ENCODE data around the gene KRT6B.
A peak's percentile ranks its signal among the peaks of the same experiment; 100 is the strongest.
"Not testable (repeated sequence)": the region's sequence is repeated elsewhere in the genome, so short reads cannot be mapped to it uniquely, and the experiment has no call there.

Gene KRT6B

DNA sequence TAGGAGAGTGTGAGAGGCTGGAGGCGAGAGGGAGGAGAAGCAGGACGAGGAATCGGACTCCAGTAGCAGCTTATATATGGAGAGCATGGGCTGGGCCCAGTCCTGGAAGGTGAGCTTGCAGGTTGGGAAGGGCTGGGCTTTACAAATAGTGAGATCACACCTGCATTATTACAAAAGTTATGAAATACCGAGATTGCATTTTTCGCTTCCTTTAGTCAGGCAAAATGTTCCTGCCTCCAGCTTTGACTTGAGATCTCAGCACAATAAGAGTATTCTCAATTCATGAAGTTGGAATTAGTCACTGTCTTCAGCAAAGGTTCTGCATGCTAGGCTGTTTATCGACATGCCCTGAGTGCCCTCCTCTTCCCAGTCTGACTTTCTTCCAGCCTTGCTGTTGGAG, at the start of gene KRT6B:
Gene KRT6B (minus strand): TSS at position 46 of the 400 bp plus-strand sequence. CDS start 68 bp downstream, outside the sequence.
- DNase-seq: no peak

DNA sequence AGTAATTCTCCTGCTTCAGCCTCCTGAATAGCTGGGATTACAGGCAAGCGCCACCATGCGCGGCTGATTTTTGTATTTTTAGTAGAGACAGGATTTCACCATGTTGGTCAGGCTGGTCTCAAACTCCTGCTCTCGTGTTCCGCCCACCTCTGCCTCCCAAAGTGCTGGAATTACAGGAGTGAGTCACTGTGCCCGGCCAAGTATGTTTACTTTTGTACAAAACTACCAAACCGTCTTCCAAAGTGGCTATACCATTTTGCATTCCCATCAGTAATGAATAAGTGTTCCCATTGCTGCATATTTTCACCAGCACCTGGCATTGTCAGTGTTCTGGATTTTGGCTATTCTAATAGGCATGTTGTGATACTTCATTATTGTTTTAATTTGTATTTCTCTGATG, 49.5 kb upstream of the KRT6B start:
- no peak for DNase-seq

DNA sequence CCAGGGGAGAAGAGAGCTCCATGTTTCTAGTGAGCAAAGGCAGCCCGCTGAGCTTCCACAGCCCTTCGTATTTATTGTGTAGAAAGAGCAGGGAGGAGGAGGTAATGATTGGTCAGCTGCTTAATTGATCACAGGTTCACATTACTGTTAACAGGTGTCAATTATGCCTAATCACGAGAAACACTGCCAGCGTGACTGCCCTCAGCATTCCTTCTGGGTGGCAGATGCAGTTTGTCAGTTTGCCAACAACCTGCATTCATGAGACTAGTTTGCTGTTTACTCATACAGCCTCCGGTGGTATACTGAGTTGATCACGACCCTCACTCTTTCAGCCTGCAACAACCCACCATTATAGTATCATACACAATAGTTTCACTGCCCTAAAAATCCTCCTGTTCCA, 48.6 kb upstream of the KRT6B start:
- DNase-seq: not testable (repeated sequence)

- DNase-seq: no peak
Observed at GRCh38 chr12:52499806-52500560, 48.0 kb upstream of the KRT6B start.

GRCh38 chr12:52498946-52499345, 47.0 kb upstream of the KRT6B start:
- no peak for DNase-seq

DNA sequence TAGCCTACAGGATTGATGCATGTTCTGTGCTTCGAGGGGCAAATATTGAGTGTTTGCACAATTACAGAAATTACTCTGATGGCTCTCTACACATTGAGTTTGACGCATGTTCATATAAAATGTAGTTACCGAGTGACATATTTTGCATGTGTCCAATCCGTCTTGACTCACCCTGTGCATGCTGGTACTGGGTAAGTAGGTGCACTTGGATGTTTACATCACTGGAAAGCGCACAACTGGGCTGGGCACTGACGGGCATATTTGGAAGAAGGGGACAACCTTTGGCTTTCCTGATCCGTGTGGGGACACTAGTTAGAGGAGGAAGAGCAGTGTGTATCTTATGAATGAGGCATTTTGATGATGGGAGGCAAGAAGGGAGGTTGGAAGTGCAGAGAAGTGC, 46.0 kb upstream of the KRT6B start:
- no peak for DNase-seq

- no peak for DNase-seq
Observed at GRCh38 chr12:52496590-52497071, 44.7 kb upstream of the KRT6B start.

DNA sequence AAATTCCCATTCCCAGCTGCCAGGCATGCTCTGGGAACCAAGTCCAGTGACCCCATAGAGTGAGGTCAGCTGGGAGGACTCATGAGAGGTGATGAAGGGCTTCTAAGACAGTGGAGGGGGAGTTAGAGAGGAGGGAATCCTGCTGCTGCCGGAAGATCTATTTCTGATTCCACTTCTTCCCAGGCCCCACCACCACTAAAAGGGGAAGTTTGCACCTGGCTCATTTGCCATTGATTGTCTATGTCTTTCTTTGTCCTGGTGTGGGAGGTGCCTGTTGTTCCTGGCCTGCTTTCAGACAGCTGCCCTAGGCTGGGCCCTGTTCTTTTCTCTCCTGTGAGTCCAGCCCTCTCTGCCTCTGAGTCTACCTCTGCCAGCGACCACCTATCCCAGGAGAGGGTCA, 44.1 kb upstream of the KRT6B start:
- DNase-seq: peak; percentile 13

DNA sequence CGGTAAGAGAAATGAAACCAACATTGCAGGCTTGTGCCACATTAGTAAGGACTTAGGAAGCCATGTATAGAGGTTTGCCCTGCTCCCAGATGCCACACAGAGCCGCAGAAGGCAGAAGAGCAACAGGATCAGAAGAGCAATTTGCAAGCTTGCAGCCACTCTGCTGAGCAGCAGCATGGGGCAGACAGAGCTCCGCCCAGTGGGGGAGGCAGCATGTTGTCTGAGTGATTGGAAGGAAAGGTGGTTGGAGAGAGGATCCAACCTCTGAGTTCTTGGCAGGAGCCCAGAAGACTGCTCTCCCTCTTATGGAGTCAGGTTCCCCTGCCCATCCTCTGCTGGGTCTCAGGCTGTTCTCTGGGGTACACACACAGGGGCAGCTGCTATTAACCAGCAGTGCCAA, 43.4 kb upstream of the KRT6B start:
- peak; percentile 32 for DNase-seq

GRCh38 chr12:52494518-52494917, 42.6 kb upstream of the KRT6B start:
- DNase-seq: no peak

GRCh38 chr12:52494100-52494499, 42.2 kb upstream of the KRT6B start:
- no peak for DNase-seq

- no peak for DNase-seq
Observed at GRCh38 chr12:52493172-52493571, 41.2 kb upstream of the KRT6B start, which contains the start of gene KRT6A. KRT6A (minus strand) TSS chr12:52493257; CDS start chr12:52493188, 69 bp downstream.

GRCh38 chr12:52492405-52492804, 40.5 kb upstream of the KRT6B start:
- not testable (repeated sequence) for DNase-seq

GRCh38 chr12:52491495-52491894, 39.5 kb upstream of the KRT6B start:
- not testable (repeated sequence) for DNase-seq

GRCh38 chr12:52488736-52489135, 36.8 kb upstream of the KRT6B start:
- no peak for DNase-seq

DNA sequence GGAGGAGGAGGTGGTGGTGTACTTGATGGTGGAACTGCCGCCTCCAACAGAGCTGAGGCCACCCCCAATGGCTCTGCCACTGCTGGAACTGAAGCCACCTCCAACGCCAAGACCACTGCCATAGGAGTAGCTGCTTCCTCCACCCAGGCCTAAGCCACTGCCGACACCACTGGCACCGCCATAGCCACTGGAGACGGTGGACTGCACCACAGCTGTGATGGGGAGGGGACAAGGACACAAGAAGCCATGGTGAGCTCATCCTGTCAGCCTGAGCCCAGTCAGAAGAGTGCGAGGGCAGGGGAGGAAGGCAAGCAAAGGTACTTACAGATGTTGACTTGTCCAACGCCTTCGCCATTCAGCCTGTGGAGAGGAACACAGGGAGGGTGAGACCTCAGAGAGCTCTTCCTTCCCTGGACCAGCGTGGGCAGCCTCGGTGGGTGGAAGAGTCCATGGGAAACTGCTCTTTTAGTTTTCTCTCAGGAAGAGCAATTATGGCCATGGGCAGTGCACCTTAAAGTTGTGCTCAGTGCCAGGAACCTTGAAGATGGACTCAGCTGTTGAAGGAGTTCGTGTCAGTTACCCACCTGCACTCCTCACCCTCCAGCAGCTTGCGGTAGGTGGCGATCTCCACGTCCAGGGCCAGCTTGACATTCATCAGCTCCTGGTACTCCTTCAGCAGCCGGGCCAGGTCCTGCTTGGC, 35.9 kb upstream of the KRT6B start:
- DNase-seq: not testable (repeated sequence)

- no peak for DNase-seq
Observed at GRCh38 chr12:52487211-52487610, 35.3 kb upstream of the KRT6B start.

DNA sequence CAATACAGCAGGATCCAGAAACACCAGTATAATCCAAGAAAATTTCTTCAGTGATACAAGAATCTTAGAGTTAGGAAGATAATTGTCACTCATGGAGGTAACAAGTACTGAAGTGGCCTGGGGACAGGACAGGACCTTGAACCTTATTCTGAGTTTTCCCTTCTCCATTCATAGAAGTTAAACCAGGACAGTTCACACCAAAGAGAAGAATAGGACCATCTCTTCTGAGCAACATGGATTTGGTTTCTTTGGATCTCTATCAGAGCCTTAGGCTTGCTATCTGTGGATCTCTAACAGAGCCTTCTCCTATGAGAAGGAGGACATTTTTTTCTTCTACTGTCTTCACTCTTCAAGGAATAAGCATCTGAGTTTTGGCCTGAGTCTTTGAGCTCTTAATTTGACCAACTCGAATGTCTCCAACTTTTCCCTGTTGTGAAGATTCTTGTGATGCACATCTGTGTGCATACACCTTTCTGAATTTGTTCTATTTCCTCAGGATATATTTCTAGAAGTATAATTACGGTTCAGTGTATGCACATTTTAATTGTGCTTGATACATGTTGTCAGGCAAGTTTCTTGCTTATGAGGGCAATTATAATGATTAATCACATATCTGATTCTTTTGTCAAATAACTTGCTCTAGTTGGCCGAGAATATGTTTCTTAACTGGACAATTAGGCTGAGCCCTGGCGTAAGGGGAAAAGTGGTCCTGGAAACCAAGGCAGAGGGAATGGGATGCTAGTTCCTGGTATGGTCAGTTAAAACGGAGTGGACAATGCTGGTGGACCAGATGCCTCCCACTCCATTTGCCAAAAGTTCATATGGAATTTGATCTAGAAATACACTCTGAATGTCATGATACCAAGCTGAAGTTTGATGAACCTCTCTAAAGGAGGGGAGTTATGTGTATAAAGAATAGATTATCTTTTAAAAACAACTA, 34.5 kb upstream of the KRT6B start:
- DNase-seq: no peak

DNA sequence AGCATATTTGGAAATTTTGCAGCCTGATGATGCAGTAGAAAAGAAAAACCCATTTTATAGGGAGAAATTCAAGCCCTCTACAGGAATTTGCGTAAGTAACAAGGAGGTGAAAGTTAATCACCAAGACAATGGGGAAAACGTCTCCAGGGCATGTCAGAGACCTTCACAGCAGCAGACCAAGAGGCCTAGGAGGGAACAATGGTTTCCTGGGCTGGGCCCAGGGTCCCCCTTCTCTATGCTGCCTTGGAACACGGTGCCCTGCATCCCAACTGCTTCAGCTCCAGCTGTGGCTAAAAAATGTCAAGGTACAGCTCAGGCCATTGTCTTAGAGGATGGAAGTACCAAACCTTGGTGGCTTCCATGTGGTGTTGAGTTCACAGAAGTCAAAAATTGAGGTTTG, 28.1 kb upstream of the KRT6B start:
- no peak for DNase-seq

DNA sequence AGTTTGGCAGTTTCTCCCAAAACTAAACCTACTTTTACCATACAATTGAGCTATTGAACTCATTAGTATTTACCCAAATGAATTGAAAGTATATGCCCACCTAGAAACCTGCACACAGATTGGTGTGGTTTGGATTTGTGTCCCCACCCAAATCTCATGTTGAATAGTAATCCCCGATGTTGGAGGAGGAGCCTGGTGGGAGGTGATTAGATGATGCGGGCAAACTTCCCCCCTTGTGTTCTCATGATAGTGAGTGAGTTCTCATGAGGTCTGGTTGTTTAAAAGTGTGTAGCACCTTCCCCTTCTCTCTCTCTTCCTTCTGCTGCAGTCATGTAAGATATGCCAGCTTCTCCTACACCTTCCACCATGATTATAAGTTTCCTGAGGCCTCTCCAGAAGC, 25.7 kb upstream of the KRT6B start:
- DNase-seq: no peak

GRCh38 chr12:52474212-52474611, 22.3 kb upstream of the KRT6B start:
- no peak for DNase-seq

DNA sequence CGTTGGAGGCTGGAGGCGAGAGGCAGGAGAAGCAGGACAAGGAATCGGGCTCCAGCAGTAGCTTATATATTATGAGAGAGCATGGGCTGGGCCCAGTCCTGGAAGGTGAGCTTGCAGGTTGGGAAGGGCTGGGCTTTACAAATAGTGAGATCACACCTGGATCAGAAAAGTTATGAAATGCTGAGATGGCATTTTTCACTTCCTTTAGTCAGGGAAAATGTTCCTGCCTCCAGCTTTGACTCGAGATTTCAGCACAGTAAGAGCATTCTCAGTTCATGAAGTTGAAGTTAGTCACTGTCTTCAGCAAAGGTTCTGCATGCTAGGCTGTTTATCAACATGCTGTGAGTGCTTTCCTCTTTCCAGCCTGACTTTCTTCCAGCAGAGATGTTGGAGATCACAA, 21.8 kb upstream of the KRT6B start, which contains the start of gene KRT6C:
Gene KRT6C (minus strand): TSS at position 38 of the 400 bp plus-strand sequence. CDS start 68 bp downstream, outside the sequence.
- no peak for DNase-seq

DNA sequence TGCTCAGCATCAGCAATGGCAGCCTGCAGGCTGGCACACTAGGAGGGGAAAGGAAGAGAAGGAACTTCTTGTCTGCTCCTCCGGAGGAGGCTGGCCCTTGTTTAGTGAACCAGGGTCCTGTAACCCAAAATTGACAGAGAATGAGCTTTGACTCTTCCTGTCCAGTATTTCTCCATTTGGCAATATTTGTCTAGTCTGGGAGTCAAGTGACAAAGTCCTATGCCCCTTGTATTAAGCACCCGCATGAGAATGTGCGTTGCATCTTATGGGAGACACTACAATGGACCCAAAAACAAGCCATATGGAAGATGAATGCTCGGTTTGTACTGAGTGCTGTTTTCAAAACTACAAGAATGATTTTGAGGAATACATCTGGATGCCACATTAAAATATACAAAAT, 17.9 kb upstream of the KRT6B start:
- DNase-seq: no peak

All from NCI-H1092 treated with DMSO at 0.1 percent for 48 hours (cell line).